Activated naive CD8-positive, alpha-beta T cell treated with anti-CD3 and anti-CD28 coated beads, Interleukin-2, amount 50 U/mL, for 24 hours (primary cell): ENCODE results near the gene TWF2.

ENCODE experiments used
- ATAC-seq: fragments of 150-1000 bp; cut with Tn5 transposase; one replicate; pipeline ENCODE4 v1.10.0; 2021
- DNase-seq: peaks from one replicate; pipeline ENCODE4 v3.0.0; 2021
- H3K27ac Mint-ChIP-seq: one replicate; pipeline ENCODE4 v1.8.0; 2021; ENCODE audit warnings: mild to moderate bottlenecking, mixed read lengths
- H3K27me3 Mint-ChIP-seq: one replicate; pipeline ENCODE4 v1.8.0; 2021; ENCODE audit warnings: mixed read lengths
- H3K36me3 Mint-ChIP-seq: one replicate; pipeline ENCODE4 v1.8.0; 2021; ENCODE audit warnings: low read depth, mixed read lengths
- H3K4me1 Mint-ChIP-seq: one replicate; pipeline ENCODE4 v1.8.0; 2021; ENCODE audit warnings: mixed read lengths
- H3K4me3 Mint-ChIP-seq: one replicate; pipeline ENCODE4 v1.8.0; 2021; ENCODE audit warnings: mild to moderate bottlenecking, moderate library complexity, mixed read lengths
- H3K9me3 Mint-ChIP-seq: one replicate; pipeline ENCODE4 v1.8.0; 2021; ENCODE audit warnings: mixed read lengths

The TWF2 gene

GRCh38 chr3:52216585-52217408, 22.2 kb downstream of the TWF2 start:
- Mint-ChIP-seq H3K4me3 (no peak overlapping the region), H3K27ac (peak overlapping the region; percentile 21), H3K9me3 (no peaks in the 10 kb centered on the region), H3K27me3 (no peaks in the 10 kb centered on the region), H3K4me1 (peaks cover 48% of the 10 kb centered on the region), H3K36me3 (peaks cover 34% of the 10 kb centered on the region)
- peak; percentile 69 for ATAC-seq
- DNase-seq, result peak; percentile 27

- Mint-ChIP-seq H3K4me1 (peaks cover 36% of the 10 kb centered on the region), H3K4me3 (no peak overlapping the region), H3K36me3 (peaks cover 46% of the 10 kb centered on the region), H3K9me3 (no peaks in the 10 kb centered on the region), H3K27ac (no peak overlapping the region), H3K27me3 (no peaks in the 10 kb centered on the region)
- ATAC-seq (no peak), DNase-seq (no peak)
Measured at GRCh38 chr3:52215351-52215750, 23.6 kb downstream of the TWF2 start.

- no peak overlapping the region for H3K4me3 Mint-ChIP-seq
- peaks cover 53% of the 10 kb centered on the region for H3K36me3 Mint-ChIP-seq
- no peak for DNase-seq
- ATAC-seq, result no peak
- H3K27me3 Mint-ChIP-seq, result no peaks in the 10 kb centered on the region
- peaks cover 24% of the 10 kb centered on the region for H3K4me1 Mint-ChIP-seq
- H3K9me3 Mint-ChIP-seq, result no peaks in the 10 kb centered on the region
- no peak overlapping the region for H3K27ac Mint-ChIP-seq
Measured at GRCh38 chr3:52213901-52214300, 25.1 kb downstream of the TWF2 start.

- Mint-ChIP-seq H3K4me1 (peaks cover 16% of the 10 kb centered on the region), H3K27ac (no peak overlapping the region), H3K4me3 (no peak overlapping the region), H3K27me3 (no peaks in the 10 kb centered on the region), H3K36me3 (peaks cover 59% of the 10 kb centered on the region), H3K9me3 (no peaks in the 10 kb centered on the region)
- DNase-seq (no peak), ATAC-seq (no peak)
Measured at GRCh38 chr3:52213005-52213404, 26.0 kb downstream of the TWF2 start.

GRCh38 chr3:52211268-52211891, 27.6 kb downstream of the TWF2 start:
- no peak overlapping the region for H3K4me3 Mint-ChIP-seq
- H3K4me1 Mint-ChIP-seq, result no peaks in the 10 kb centered on the region
- peaks cover 67% of the 10 kb centered on the region for H3K36me3 Mint-ChIP-seq
- DNase-seq (no peak), ATAC-seq (no peak)
- no peaks in the 10 kb centered on the region for H3K27me3 Mint-ChIP-seq
- no peaks in the 10 kb centered on the region for H3K9me3 Mint-ChIP-seq
- no peak overlapping the region for H3K27ac Mint-ChIP-seq

GRCh38 chr3:52210550-52211046, 28.4 kb downstream of the TWF2 start:
- no peak overlapping the region for H3K27ac Mint-ChIP-seq
- peaks cover 74% of the 10 kb centered on the region for H3K36me3 Mint-ChIP-seq
- DNase-seq (no peak), ATAC-seq (no peak)
- peaks cover 2% of the 10 kb centered on the region for H3K4me1 Mint-ChIP-seq
- H3K4me3 Mint-ChIP-seq, result no peak overlapping the region
- no peaks in the 10 kb centered on the region for H3K9me3 Mint-ChIP-seq
- no peaks in the 10 kb centered on the region for H3K27me3 Mint-ChIP-seq

GRCh38 chr3:52210037-52210436, 28.9 kb downstream of the TWF2 start:
- Mint-ChIP-seq H3K36me3 (peaks cover 76% of the 10 kb centered on the region), H3K27ac (no peak overlapping the region)
- no peak for ATAC-seq

GRCh38 chr3:52208556-52208955, 30.4 kb downstream of the TWF2 start:
- H3K9me3 Mint-ChIP-seq, result no peaks in the 10 kb centered on the region
- H3K27me3 Mint-ChIP-seq, result no peaks in the 10 kb centered on the region
- no peak overlapping the region for H3K27ac Mint-ChIP-seq
- no peak for DNase-seq
- ATAC-seq, result no peak
- H3K4me3 Mint-ChIP-seq, result no peak overlapping the region
- peaks cover 13% of the 10 kb centered on the region for H3K4me1 Mint-ChIP-seq
- peaks cover 73% of the 10 kb centered on the region for H3K36me3 Mint-ChIP-seq

More at GRCh38 chr3:52210037-52210436, 28.9 kb downstream of the TWF2 start:
- H3K27me3 Mint-ChIP-seq, result no peaks in the 10 kb centered on the region
- H3K9me3 Mint-ChIP-seq, result no peaks in the 10 kb centered on the region
- no peak for DNase-seq
- H3K4me1 Mint-ChIP-seq, result peaks cover 7% of the 10 kb centered on the region
- H3K4me3 Mint-ChIP-seq, result no peak overlapping the region

GRCh38 chr3:52205727-52206372, 33.1 kb downstream of the TWF2 start:
- peaks cover 34% of the 10 kb centered on the region for H3K4me1 Mint-ChIP-seq
- no peak overlapping the region for H3K27ac Mint-ChIP-seq
- H3K27me3 Mint-ChIP-seq, result no peaks in the 10 kb centered on the region
- no peak for ATAC-seq
- no peak overlapping the region for H3K4me3 Mint-ChIP-seq
- H3K9me3 Mint-ChIP-seq, result no peaks in the 10 kb centered on the region
- peaks cover 76% of the 10 kb centered on the region for H3K36me3 Mint-ChIP-seq
- DNase-seq, result no peak

GRCh38 chr3:52204337-52205073, 34.5 kb downstream of the TWF2 start:
- H3K4me1 Mint-ChIP-seq, result peaks cover 43% of the 10 kb centered on the region
- no peaks in the 10 kb centered on the region for H3K9me3 Mint-ChIP-seq
- peak; percentile 20 for ATAC-seq
- H3K36me3 Mint-ChIP-seq, result peaks cover 77% of the 10 kb centered on the region
- H3K27ac Mint-ChIP-seq, result no peak overlapping the region
- H3K4me3 Mint-ChIP-seq, result no peak overlapping the region
- H3K27me3 Mint-ChIP-seq, result no peaks in the 10 kb centered on the region
- DNase-seq, result no peak

GRCh38 chr3:52203701-52204100, 35.3 kb downstream of the TWF2 start:
- peak overlapping the region; percentile 13 for H3K27ac Mint-ChIP-seq
- H3K27me3 Mint-ChIP-seq, result no peaks in the 10 kb centered on the region
- DNase-seq (no peak), ATAC-seq (no peak)
- no peaks in the 10 kb centered on the region for H3K9me3 Mint-ChIP-seq
- peaks cover 74% of the 10 kb centered on the region for H3K36me3 Mint-ChIP-seq
- H3K4me3 Mint-ChIP-seq, result no peak overlapping the region
- H3K4me1 Mint-ChIP-seq, result peaks cover 51% of the 10 kb centered on the region

GRCh38 chr3:52202384-52203077, 36.4 kb downstream of the TWF2 start:
- Mint-ChIP-seq H3K36me3 (peaks cover 64% of the 10 kb centered on the region), H3K27me3 (no peaks in the 10 kb centered on the region), H3K4me3 (no peak overlapping the region), H3K4me1 (peaks cover 58% of the 10 kb centered on the region), H3K27ac (peak overlapping the region; percentile 37), H3K9me3 (no peaks in the 10 kb centered on the region)
- DNase-seq (no peak), ATAC-seq (no peak)

- H3K4me1 Mint-ChIP-seq, result peaks cover 70% of the 10 kb centered on the region
- H3K36me3 Mint-ChIP-seq, result peaks cover 55% of the 10 kb centered on the region
- H3K4me3 Mint-ChIP-seq, result no peak overlapping the region
- no peaks in the 10 kb centered on the region for H3K27me3 Mint-ChIP-seq
- no peaks in the 10 kb centered on the region for H3K9me3 Mint-ChIP-seq
- H3K27ac Mint-ChIP-seq, result peak overlapping the region; percentile 22
- no peak for DNase-seq
- no peak for ATAC-seq
Measured at GRCh38 chr3:52200981-52201679, 37.8 kb downstream of the TWF2 start.
